H9 (cell line): ENCODE results near the gene AVPR2. TPM values are rescaled to one million over a fixed set of nuclear protein-coding genes. Genes with fewer than 3 reads are reported as not detected.
A peak's percentile ranks its signal among the peaks of the same experiment; 100 is the strongest.

Experiments
- DNase-seq: peaks from one replicate; pipeline ENCODE4 v3.0.0-alpha.2; 2017
- H2AFZ ChIP-seq: one replicate; pipeline ENCODE4 v1.6.1; 2013; ENCODE audit warnings: mild to moderate bottlenecking, low read length, control low read depth, moderate library complexity
- H2AK5ac ChIP-seq: 2 replicates; pipeline ENCODE4 v1.6.1; 2013; ENCODE audit warnings: low read length, control low read depth, mixed read lengths; ENCODE audit not compliant: insufficient read length
- H2BK120ac ChIP-seq: one replicate; pipeline ENCODE4 v1.6.1; 2013; ENCODE audit warnings: low read depth, mild to moderate bottlenecking, low read length, control low read depth, inconsistent platforms; ENCODE audit not compliant: poor library complexity, severe bottlenecking
- H2BK12ac ChIP-seq: 2 replicates; pipeline ENCODE4 v1.6.1; 2013; ENCODE audit warnings: low read length, control low read depth, mixed read lengths, low read depth; ENCODE audit not compliant: insufficient read length
- H2BK15ac ChIP-seq: 2 replicates; pipeline ENCODE4 v1.6.1; 2013; ENCODE audit warnings: low read depth, low read length, control low read depth
- H2BK20ac ChIP-seq: one replicate; pipeline ENCODE4 v1.6.1; 2013; ENCODE audit warnings: low read depth, mild to moderate bottlenecking, low read length, control low read depth, inconsistent platforms; ENCODE audit not compliant: poor library complexity, severe bottlenecking
- H2BK5ac ChIP-seq: 2 replicates; pipeline ENCODE4 v1.6.1; 2013; ENCODE audit warnings: low read length, control low read depth, mixed read lengths; ENCODE audit not compliant: insufficient read length
- H3K14ac ChIP-seq: 2 replicates; pipeline ENCODE4 v1.6.1; 2013; ENCODE audit warnings: low read length, control low read depth; ENCODE audit not compliant: insufficient read depth
- H3K18ac ChIP-seq: 2 replicates; pipeline ENCODE4 v1.6.1; 2013; ENCODE audit warnings: low read depth, mild to moderate bottlenecking, mixed read lengths, low read length, control low read depth; ENCODE audit not compliant: insufficient read length
- H3K23ac ChIP-seq: 2 replicates; pipeline ENCODE4 v1.6.1; 2013; ENCODE audit warnings: low read length, control low read depth, mixed read lengths, low read depth; ENCODE audit not compliant: insufficient read length
- H3K23me2 ChIP-seq: 2 replicates; pipeline ENCODE4 v1.6.1; 2013; ENCODE audit warnings: low read depth, mild to moderate bottlenecking, mixed read lengths, low read length, control low read depth; ENCODE audit not compliant: insufficient read length, poor library complexity, severe bottlenecking
- H3K27ac ChIP-seq: 2 replicates; pipeline ENCODE4 v1.5.1; 2013; ENCODE audit warnings: low read length, control low read depth, mixed read lengths, low read depth; ENCODE audit not compliant: insufficient read length
- H3K27me3 ChIP-seq: 2 replicates; pipeline ENCODE4 v1.6.1; 2013; ENCODE audit warnings: low read length, control low read depth, inconsistent platforms; ENCODE audit not compliant: insufficient read depth
- H3K4ac ChIP-seq: 2 replicates; pipeline ENCODE4 v1.6.1; 2013; ENCODE audit warnings: low read depth, mild to moderate bottlenecking, control low read depth, inconsistent platforms, low read length, moderate library complexity
- H3K4me1 ChIP-seq: 2 replicates; pipeline ENCODE4 v1.6.1; 2013; ENCODE audit warnings: low read length, control low read depth, inconsistent platforms; ENCODE audit not compliant: insufficient read depth
- H3K4me2 ChIP-seq: 2 replicates; pipeline ENCODE4 v1.6.1; 2013; ENCODE audit warnings: low read length, control low read depth, mixed read lengths; ENCODE audit not compliant: insufficient read length, insufficient read depth
- H3K56ac ChIP-seq: 2 replicates; pipeline ENCODE4 v1.6.1; 2013; ENCODE audit warnings: low read depth, mild to moderate bottlenecking, mixed read lengths, low read length, control low read depth; ENCODE audit not compliant: insufficient read length
- H3K79me1 ChIP-seq: 2 replicates; pipeline ENCODE4 v1.6.1; 2013; ENCODE audit warnings: low read depth, mild to moderate bottlenecking, moderate library complexity, low read length, control low read depth, inconsistent platforms; ENCODE audit not compliant: insufficient read depth, poor library complexity, severe bottlenecking
- H3K79me2 ChIP-seq: 2 replicates; pipeline ENCODE4 v1.6.1; 2013; ENCODE audit warnings: low read length, control low read depth, inconsistent platforms; ENCODE audit not compliant: insufficient read depth
- H3K9ac ChIP-seq: 2 replicates; pipeline ENCODE4 v1.6.1; 2013; ENCODE audit warnings: low read length, control low read depth, mixed read lengths; ENCODE audit not compliant: insufficient read length; ENCODE audit errors: extremely low read depth
- H3K9me3 ChIP-seq: one replicate; pipeline ENCODE4 v1.6.1; 2013; ENCODE audit warnings: low read depth, low read length, inconsistent platforms; ENCODE audit not compliant: control insufficient read depth
- H3T11ph ChIP-seq: one replicate; pipeline ENCODE4 v1.6.1; 2013; ENCODE audit warnings: mild to moderate bottlenecking, low read length, control low read depth, inconsistent platforms
- H4K20me1 ChIP-seq: one replicate; pipeline ENCODE4 v1.6.1; 2013; ENCODE audit not compliant: control insufficient read depth, insufficient read length, insufficient read depth
- H4K5ac ChIP-seq: 2 replicates; pipeline ENCODE4 v1.6.1; 2013; ENCODE audit warnings: low read depth, mild to moderate bottlenecking, mixed read lengths, low read length, control low read depth; ENCODE audit not compliant: insufficient read length
- H4K8ac ChIP-seq: replicated peaks from 2 replicates; pipeline ENCODE4 v1.6.1; 2013; ENCODE audit warnings: low read length, control low read depth, mixed read lengths, low read depth; ENCODE audit not compliant: insufficient read length
- H4K91ac ChIP-seq: 2 replicates; pipeline ENCODE4 v1.6.1; 2013; ENCODE audit warnings: low read depth, mild to moderate bottlenecking, moderate library complexity, mixed read lengths, low read length, control low read depth; ENCODE audit not compliant: insufficient read length
- H3K27ac Mint-ChIP-seq, 3 experiments: 2 replicates in 2 of 3; 3 replicates in 1 of 3; pipeline ENCODE4 v1.8.0; 2020 to 2021; ENCODE audit warnings: mixed read lengths in 3 of 3, mild to moderate bottlenecking in 1 of 3, moderate library complexity in 1 of 3
- H3K27me3 Mint-ChIP-seq: 2 replicates; pipeline ENCODE4 v1.8.0; 2021; ENCODE audit warnings: low read depth, mild to moderate bottlenecking, moderate library complexity, mixed read lengths
- H3K36me3 Mint-ChIP-seq, 3 experiments: 2 replicates in 2 of 3; 3 replicates in 1 of 3; pipeline ENCODE4 v1.8.0; 2020 to 2021; ENCODE audit warnings: low read depth in 3 of 3, mixed read lengths in 3 of 3; ENCODE audit not compliant: insufficient read depth in 1 of 3
- H3K4me1 Mint-ChIP-seq, 2 experiments: 2 replicates each; pipeline ENCODE4 v1.8.0; 2020; ENCODE audit warnings: mixed read lengths in 2 of 2
- H3K4me3 Mint-ChIP-seq, 2 experiments: 2 replicates in 1 of 2; 3 replicates in 1 of 2; pipeline ENCODE4 v1.8.0; 2020 to 2021; ENCODE audit warnings: mild to moderate bottlenecking in 2 of 2, mixed read lengths in 2 of 2, moderate library complexity in 1 of 2
- H3K9me3 Mint-ChIP-seq, 2 experiments: 2 replicates in 1 of 2; 3 replicates in 1 of 2; pipeline ENCODE4 v1.8.0; 2020; ENCODE audit warnings: mild to moderate bottlenecking in 2 of 2, mixed read lengths in 2 of 2, moderate library complexity in 1 of 2
- CTCF ChIP-seq: fragments of 200-600 bp; sonication (generic); conservative IDR thresholded peaks from 3 replicates; pipeline ENCODE4 v1.8.0; 2021; ENCODE audit warnings: antibody characterized with exemption, mild to moderate bottlenecking
- WGBS: extraction: QIAGEN DNeasy Blood & Tissue Kit; methylation state at CpG from one replicate; pipeline ENCODE4 v1.1.7; 2013; ENCODE audit warnings: missing lambda C conversion rate, low lambda C conversion rate, mixed read lengths; ENCODE audit not compliant: insufficient read length; ENCODE audit errors: extremely low coverage; 5-methylcytosine and 5-hydroxymethylcytosine counted together
- total RNA-seq: library from RNA; stranded (reverse); gene quantifications from 2 replicates; pipeline ENCODE4 v1.2.1, GENCODE V29; 2021

The AVPR2 gene
- total RNA-seq, 1 experiment from 2014 or later, result not detected

- TF ChIP-seq CTCF, result peak; percentile 38; the same call in 2 of the 3 replicates
- Histone ChIP-seq H2BK15ac (no peak overlapping the region), H3K18ac (no peak overlapping the region), H3K27me3 (no peaks in the 10 kb centered on the region), H3K23ac (no peak overlapping the region), H2BK12ac (no peak overlapping the region), H3K27ac (no peak overlapping the region), H4K5ac (no peak overlapping the region), H3K23me2 (no peaks in the 10 kb centered on the region), H3K9me3 (peaks cover 48% of the 10 kb centered on the region), H2BK20ac (no peak overlapping the region), H2AK5ac (no peak overlapping the region), H4K8ac (no peak overlapping the region), H4K20me1 (no peaks in the 10 kb centered on the region), H3T11ph (no peak overlapping the region), H4K91ac (no peak overlapping the region), H3K4me2 (no peak overlapping the region), H3K14ac (no peak overlapping the region), H3K79me2 (no peaks in the 10 kb centered on the region), H3K4me1 (no peaks in the 10 kb centered on the region), H3K56ac (peak overlapping the region; percentile 25), H2BK120ac (no peak overlapping the region), H3K79me1 (no peaks in the 10 kb centered on the region), H2AFZ (no peak overlapping the region), H3K4ac (no peak overlapping the region), H2BK5ac (no peak overlapping the region), H3K9ac (no peak overlapping the region)
- H3K9me3 Mint-ChIP-seq, result peaks cover 85 to 93% of the 10 kb centered on the region in 2 experiments
- peaks cover 0 to 6% (median 2%) of the 10 kb centered on the region in 3 experiments; a peak in 2 of 7 replicates for H3K36me3 Mint-ChIP-seq
- H3K27ac Mint-ChIP-seq, result no peak overlapping the region; a peak in 1 of 7 replicates
- no peak overlapping the region for H3K4me3 Mint-ChIP-seq
- peaks cover 7 to 27% of the 10 kb centered on the region in 2 experiments for H3K4me1 Mint-ChIP-seq
- DNase-seq, result no peak
- WGBS, result no CpG with 5 or more reads among the region's 9 CpGs
- peaks cover 24% of the 10 kb centered on the region for H3K27me3 Mint-ChIP-seq
These were observed 49.8 kb upstream of the AVPR2 start for GRCh38 chrX:153854702-153855101.
